ENCODE results near the gene OXGR1.

GRCh38 chr13:96940961-96941360, 53.3 kb downstream of the OXGR1 start:
- TF ChIP-seq CTCF (IDR thresholded peaks at IDR 0.05) (no peak), REST (IDR thresholded peaks at IDR 0.05; ENCODE audit: insufficient read depth in 1 of 2, low read depth in 2 of 2, low read length in 1 of 2) (no peak), SIN3A (IDR thresholded peaks at IDR 0.05; ENCODE audit: borderline replicate concordance, insufficient read depth, low read depth, low read length) (no peak), POLR2AphosphoS5 (IDR thresholded peaks at IDR 0.05; ENCODE audit: low read depth, low read length) (no peak)

All from Panc1 (cell line).